Measurements from ENCODE around the gene COA1.

COA1 gene

DNA sequence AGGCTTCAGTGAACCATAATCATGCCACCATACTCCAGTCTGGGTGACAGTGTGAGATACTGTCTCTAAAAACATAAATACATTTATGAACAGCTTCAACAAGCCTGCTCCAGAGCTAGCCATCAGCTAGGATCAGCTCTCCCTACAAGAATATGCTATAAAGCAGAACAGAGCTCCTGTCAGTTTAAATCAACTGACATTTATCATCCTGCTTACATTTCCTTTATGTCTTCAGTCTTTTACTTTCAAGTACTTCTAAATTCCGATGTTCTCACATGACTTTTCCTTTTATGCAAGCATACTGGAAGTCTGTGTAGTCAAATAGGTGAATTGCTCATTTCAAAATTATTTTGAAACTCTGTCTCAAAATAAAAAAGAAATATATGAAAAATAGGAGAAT lies 64.6 kb downstream of the COA1 start:
- Histone ChIP-seq H3K4me2 (ENCODE audit: low read length) (peak overlapping the region; percentile 51), H3K27ac (ENCODE audit: low read depth, low read length) (peak overlapping the region; percentile 15), H3K4me3 (ENCODE audit: low read length) (peak overlapping the region; percentile 30), H3K9me3 (ENCODE audit: control insufficient read depth, insufficient read depth, low read length) (peaks cover 28% of the 10 kb centered on the region; the same call in 1 of the 2 replicates), H3K9me2 (replicated peaks; ENCODE audit: control insufficient read depth, low read length) (no peaks in the 10 kb centered on the region), H3K36me3 (ENCODE audit: control insufficient read depth, low read length) (peaks cover 40% of the 10 kb centered on the region), H3K79me2 (ENCODE audit: control insufficient read depth, low read length) (peaks cover 86% of the 10 kb centered on the region), H3K27me3 (ENCODE audit: control insufficient read depth, low read length) (no peaks in the 10 kb centered on the region), H3K4me1 (ENCODE audit: control insufficient read depth, low read length) (peaks cover 69% of the 10 kb centered on the region), H4K20me1 (ENCODE audit: control insufficient read depth, insufficient read depth, low read depth, low read length) (no peaks in the 10 kb centered on the region), H3F3A (ENCODE audit: control insufficient read depth, insufficient read depth) (peaks cover 11% of the 10 kb centered on the region)
- no peak for TF ChIP-seq EZH2phosphoT487 (IDR thresholded peaks at IDR 0.05; ENCODE audit: borderline replicate concordance, low read length)
- TF ChIP-seq, protein P1, sequence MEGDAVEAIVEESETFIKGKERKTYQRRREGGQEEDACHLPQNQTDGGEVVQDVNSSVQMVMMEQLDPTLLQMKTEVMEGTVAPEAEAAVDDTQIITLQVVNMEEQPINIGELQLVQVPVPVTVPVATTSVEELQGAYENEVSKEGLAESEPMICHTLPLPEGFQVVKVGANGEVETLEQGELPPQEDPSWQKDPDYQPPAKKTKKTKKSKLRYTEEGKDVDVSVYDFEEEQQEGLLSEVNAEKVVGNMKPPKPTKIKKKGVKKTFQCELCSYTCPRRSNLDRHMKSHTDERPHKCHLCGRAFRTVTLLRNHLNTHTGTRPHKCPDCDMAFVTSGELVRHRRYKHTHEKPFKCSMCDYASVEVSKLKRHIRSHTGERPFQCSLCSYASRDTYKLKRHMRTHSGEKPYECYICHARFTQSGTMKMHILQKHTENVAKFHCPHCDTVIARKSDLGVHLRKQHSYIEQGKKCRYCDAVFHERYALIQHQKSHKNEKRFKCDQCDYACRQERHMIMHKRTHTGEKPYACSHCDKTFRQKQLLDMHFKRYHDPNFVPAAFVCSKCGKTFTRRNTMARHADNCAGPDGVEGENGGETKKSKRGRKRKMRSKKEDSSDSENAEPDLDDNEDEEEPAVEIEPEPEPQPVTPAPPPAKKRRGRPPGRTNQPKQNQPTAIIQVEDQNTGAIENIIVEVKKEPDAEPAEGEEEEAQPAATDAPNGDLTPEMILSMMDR (IDR thresholded peaks at IDR 0.05; ENCODE audit: low read depth, low read length, poor library complexity, severe bottlenecking) = no peak

- H4K20me1 ChIP-seq (ENCODE audit: control insufficient read depth, insufficient read depth, low read depth, low read length) = no peaks in the 10 kb centered on the region
- peaks cover 77% of the 10 kb centered on the region for H3K79me2 ChIP-seq (ENCODE audit: control insufficient read depth, low read length)
- H3K27ac ChIP-seq (ENCODE audit: low read depth, low read length) = no peak overlapping the region
- no peak overlapping the region for H3K4me3 ChIP-seq (ENCODE audit: low read length)
- peaks cover 32% of the 10 kb centered on the region for H3K36me3 ChIP-seq (ENCODE audit: control insufficient read depth, low read length)
- no peak overlapping the region for H3K4me2 ChIP-seq (ENCODE audit: low read length)
- no peak for TF ChIP-seq EZH2phosphoT487 (IDR thresholded peaks at IDR 0.05; ENCODE audit: borderline replicate concordance, low read length)
- TF ChIP-seq, protein P1 (IDR thresholded peaks at IDR 0.05; ENCODE audit: low read depth, low read length, poor library complexity, severe bottlenecking) = no peak
- H3K9me2 ChIP-seq (replicated peaks; ENCODE audit: control insufficient read depth, low read length) = no peaks in the 10 kb centered on the region
- H3K4me1 ChIP-seq (ENCODE audit: control insufficient read depth, low read length) = peaks cover 40% of the 10 kb centered on the region
- H3F3A ChIP-seq (ENCODE audit: control insufficient read depth, insufficient read depth) = peaks cover 4% of the 10 kb centered on the region; the same call in 1 of the 2 replicates
- no peaks in the 10 kb centered on the region for H3K27me3 ChIP-seq (ENCODE audit: control insufficient read depth, low read length)
- H3K9me3 ChIP-seq (ENCODE audit: control insufficient read depth, insufficient read depth, low read length) = no peaks in the 10 kb centered on the region
Observed at GRCh38 chr7:43660141-43660540, 69.2 kb downstream of the COA1 start.

DNA sequence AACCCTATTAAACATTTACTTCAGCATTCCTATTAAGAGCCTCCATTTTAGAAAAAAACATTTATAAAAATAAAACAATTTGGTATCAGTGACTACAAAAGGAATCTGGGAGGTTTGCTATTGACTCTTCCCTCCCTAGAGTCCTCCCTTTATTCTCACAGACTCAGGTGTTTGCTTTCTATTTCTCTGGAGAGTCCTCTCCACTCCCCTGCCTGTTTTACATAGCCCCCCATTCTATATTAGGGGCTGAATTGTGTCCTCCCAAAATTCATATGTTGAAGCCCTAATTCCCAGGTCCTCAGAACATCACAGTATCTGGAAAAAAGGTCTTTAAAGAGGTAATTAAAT lies 69.8 kb downstream of the COA1 start:
- Histone ChIP-seq H3K27ac (ENCODE audit: low read depth, low read length) (no peak overlapping the region), H3K27me3 (ENCODE audit: control insufficient read depth, low read length) (no peaks in the 10 kb centered on the region), H4K20me1 (ENCODE audit: control insufficient read depth, insufficient read depth, low read depth, low read length) (no peaks in the 10 kb centered on the region), H3K4me3 (ENCODE audit: low read length) (no peak overlapping the region), H3K36me3 (ENCODE audit: control insufficient read depth, low read length) (peaks cover 31% of the 10 kb centered on the region), H3K4me1 (ENCODE audit: control insufficient read depth, low read length) (peaks cover 38% of the 10 kb centered on the region), H3F3A (ENCODE audit: control insufficient read depth, insufficient read depth) (no peaks in the 10 kb centered on the region), H3K4me2 (ENCODE audit: low read length) (peak overlapping the region; percentile 29), H3K9me3 (ENCODE audit: control insufficient read depth, insufficient read depth, low read length) (no peaks in the 10 kb centered on the region), H3K9me2 (replicated peaks; ENCODE audit: control insufficient read depth, low read length) (no peaks in the 10 kb centered on the region), H3K79me2 (ENCODE audit: control insufficient read depth, low read length) (peaks cover 75% of the 10 kb centered on the region)
- TF ChIP-seq EZH2phosphoT487 (IDR thresholded peaks at IDR 0.05; ENCODE audit: borderline replicate concordance, low read length) = no peak

DNA sequence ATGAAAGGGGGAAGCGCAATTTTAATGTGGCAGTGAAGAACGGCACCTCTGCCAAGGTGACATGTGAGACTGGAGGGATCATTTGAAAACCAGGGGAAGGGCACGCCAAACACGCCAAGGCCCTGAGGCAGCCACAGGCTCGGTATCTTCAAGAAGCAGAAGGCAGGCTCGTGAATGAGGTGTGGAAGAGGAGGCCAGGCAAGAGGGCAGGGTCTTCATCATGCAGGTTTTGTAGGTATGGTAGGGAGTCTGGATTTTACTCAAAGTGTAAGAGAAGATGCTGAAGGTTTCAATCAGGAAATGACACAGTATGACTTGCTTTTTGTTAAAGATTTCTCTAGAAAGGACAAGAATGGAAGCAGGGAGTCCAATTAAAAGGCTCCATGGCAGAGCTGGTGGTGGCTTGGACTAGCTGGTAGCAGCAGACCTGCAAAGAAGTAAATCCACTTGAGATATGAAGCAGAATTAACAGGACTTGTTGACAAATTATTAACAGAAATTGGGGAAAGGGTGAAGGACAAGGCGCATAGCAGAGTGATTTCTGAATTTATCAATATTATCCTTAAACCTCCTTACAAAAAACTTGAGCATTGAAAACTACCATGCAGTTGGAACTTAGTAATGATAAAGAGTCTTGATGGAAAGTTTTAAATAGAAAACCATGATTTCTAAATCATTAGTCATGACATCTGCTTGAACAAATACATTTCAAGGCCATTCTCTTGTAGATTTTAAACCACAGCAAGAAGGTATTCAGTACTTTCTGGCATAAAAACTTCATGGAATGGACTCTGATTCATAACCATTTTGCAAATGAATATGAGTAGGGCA lies 70.4 kb downstream of the COA1 start:
- Histone ChIP-seq H3K27me3 (ENCODE audit: control insufficient read depth, low read length) (no peaks in the 10 kb centered on the region), H3K4me3 (ENCODE audit: low read length) (no peak overlapping the region), H3K36me3 (ENCODE audit: control insufficient read depth, low read length) (peaks cover 35% of the 10 kb centered on the region), H4K20me1 (ENCODE audit: control insufficient read depth, insufficient read depth, low read depth, low read length) (no peaks in the 10 kb centered on the region), H3K4me2 (ENCODE audit: low read length) (peak overlapping the region; percentile 29), H3F3A (ENCODE audit: control insufficient read depth, insufficient read depth) (no peaks in the 10 kb centered on the region; the same call in 1 of the 2 replicates), H3K27ac (ENCODE audit: low read depth, low read length) (no peak overlapping the region), H3K79me2 (ENCODE audit: control insufficient read depth, low read length) (peaks cover 75% of the 10 kb centered on the region), H3K4me1 (ENCODE audit: control insufficient read depth, low read length) (peaks cover 38% of the 10 kb centered on the region), H3K9me3 (ENCODE audit: control insufficient read depth, insufficient read depth, low read length) (no peaks in the 10 kb centered on the region), H3K9me2 (replicated peaks; ENCODE audit: control insufficient read depth, low read length) (no peaks in the 10 kb centered on the region)
- TF ChIP-seq, protein P1 (IDR thresholded peaks at IDR 0.05; ENCODE audit: low read depth, low read length, poor library complexity, severe bottlenecking) = no peak
- no peak for TF ChIP-seq EZH2phosphoT487 (IDR thresholded peaks at IDR 0.05; ENCODE audit: borderline replicate concordance, low read length)
